Naive thymus-derived CD8-positive, alpha-beta T cell (primary cell): ENCODE results near the gene PFKFB3. TPM values are rescaled to one million over a fixed set of nuclear protein-coding genes. Genes with fewer than 3 reads are reported as not detected.
A peak's percentile ranks its signal among the peaks of the same experiment; 100 is the strongest.
"Not testable (repeated sequence)": the region's sequence is repeated elsewhere in the genome, so short reads cannot be mapped to it uniquely, and the experiment has no call there.

Experiments used
- ATAC-seq, 2 donors: fragments of 150-1000 bp; cut with Tn5 transposase in 1 of 2; sonication (Bioruptor Pico), chemical (Tn5 transposase) in 1 of 2; 1 replicate in 1 of 2; 2 replicates in 1 of 2; pipeline ENCODE4 v1.10.0; 2021; ENCODE audit warnings: mild to moderate bottlenecking in 2 of 2, moderate library complexity in 2 of 2
- POLR2A ChIA-PET: fragments of 350-600 bp; sonication (Branson Sonifier 250); formaldehyde crosslinking; loops from one replicate; lab custom pipeline; 2021; ENCODE audit warnings: antibody characterized with exemption; lab: Charles Lee
- DNase-seq, 10 donors: peaks; one replicate each; pipeline versions ENCODE4 v3.0.0 to v3.0.0-alpha.2; 2020 to 2022
- H3K27ac Mint-ChIP-seq, 10 donors: one replicate each; pipeline ENCODE4 v1.8.0; 2020 to 2022; ENCODE audit warnings: mild to moderate bottlenecking in 10 of 10, mixed read lengths in 10 of 10, moderate library complexity in 4 of 10, inconsistent platforms in 1 of 10
- H3K27me3 Mint-ChIP-seq, 5 donors: one replicate each; pipeline ENCODE4 v1.8.0; 2021 to 2022; ENCODE audit warnings: mixed read lengths in 5 of 5
- H3K36me3 Mint-ChIP-seq, 3 donors: one replicate each; pipeline ENCODE4 v1.8.0; 2020 to 2022; ENCODE audit warnings: mixed read lengths in 3 of 3, mild to moderate bottlenecking in 2 of 3, inconsistent platforms in 1 of 3
- H3K4me1 Mint-ChIP-seq, 4 donors: one replicate each; pipeline ENCODE4 v1.8.0; 2021 to 2022; ENCODE audit warnings: mixed read lengths in 4 of 4
- H3K4me3 Mint-ChIP-seq, 10 donors: one replicate each; pipeline ENCODE4 v1.8.0; 2020 to 2022; ENCODE audit warnings: mild to moderate bottlenecking in 10 of 10, mixed read lengths in 10 of 10, moderate library complexity in 6 of 10, inconsistent platforms in 1 of 10
- H3K9me3 Mint-ChIP-seq, 9 donors: one replicate each; pipeline ENCODE4 v1.8.0; 2020 to 2022; ENCODE audit warnings: mixed read lengths in 9 of 9, mild to moderate bottlenecking in 3 of 9, inconsistent platforms in 1 of 9, moderate library complexity in 1 of 9
- polyA plus RNA-seq, 3 donors: library from polyadenylated mRNA; unstranded; fragments of 300-500 nt; fragmentation: Illumina TruSeq; gene quantifications; one replicate each; pipeline ENCODE4 v1.2.3, GENCODE V29; 2021
- total RNA-seq, 8 experiments: library from RNA in 2 of 8; stranded (reverse) in 2 of 8; gene quantifications; one replicate each; pipeline ENCODE4 v1.2.3 and lab custom pipeline; 2021 to 2026

Gene PFKFB3
- total and polyA plus RNA-seq, 5 experiments from 2014 or later: 1.6 to 79.4 (median 7.1) TPM

DNA sequence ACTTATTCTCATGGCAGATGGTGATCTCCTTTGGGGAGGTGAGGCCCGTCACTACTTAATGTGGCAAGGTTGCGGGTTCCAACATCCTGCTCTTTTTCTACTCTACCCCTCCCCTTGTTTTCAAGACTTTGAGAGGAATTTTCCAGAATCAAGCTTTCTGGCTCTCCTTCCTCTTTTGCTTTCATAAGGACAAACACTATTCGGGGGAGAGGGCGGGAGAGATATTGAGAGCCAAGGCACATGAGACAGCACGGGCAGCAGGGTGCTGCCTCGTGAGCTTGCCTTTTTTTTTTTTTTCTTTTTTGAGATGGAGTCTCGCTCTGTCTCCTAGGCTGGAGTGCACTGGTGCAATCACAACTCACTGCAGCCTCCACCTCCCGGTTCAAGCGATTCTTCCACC lies 6.9 kb upstream of the PFKFB3 start:
- Mint-ChIP-seq H3K36me3 (peaks cover 0 to 4% (median 0%) of the 10 kb centered on the region in 3 donors), H3K4me1 (peaks cover 16 to 58% (median 35%) of the 10 kb centered on the region in 4 donors), H3K27me3 (no peaks in the 10 kb centered on the region), H3K4me3 (peak overlapping the region in 1 of 10 donors; percentile 24), H3K27ac (peak overlapping the region in 4 of 10 donors; percentile 16 to 54 (median 41)), H3K9me3 (no peaks in the 10 kb centered on the region)
- ATAC-seq (no peak), DNase-seq (no peak)
- POLR2A ChIA-PET: interaction anchor here (0.6 to 1.2 kb wide), 4 partner anchors 19 to 1202 kb away, joined by 3 to 4 read pairs (median 3); no protein-coding TSS in a partner anchor

- not testable (repeated sequence) for H3K27me3 Mint-ChIP-seq, H3K36me3 Mint-ChIP-seq, DNase-seq, H3K9me3 Mint-ChIP-seq, ATAC-seq
- POLR2A ChIA-PET: interaction anchor here (0.6 kb wide), 1 partner anchor 108 kb away, joined by 3 read pairs; no protein-coding TSS in a partner anchor
- Mint-ChIP-seq H3K4me1 (peaks cover 16 to 58% (median 32%) of the 10 kb centered on the region in 4 donors), H3K4me3 (peak overlapping the region in 1 of 10 donors; percentile 35), H3K27ac (peak overlapping the region in 2 of 10 donors; percentile 13 to 34)
Observed at GRCh38 chr10:6196524-6196923, 6.2 kb upstream of the PFKFB3 start.

DNA sequence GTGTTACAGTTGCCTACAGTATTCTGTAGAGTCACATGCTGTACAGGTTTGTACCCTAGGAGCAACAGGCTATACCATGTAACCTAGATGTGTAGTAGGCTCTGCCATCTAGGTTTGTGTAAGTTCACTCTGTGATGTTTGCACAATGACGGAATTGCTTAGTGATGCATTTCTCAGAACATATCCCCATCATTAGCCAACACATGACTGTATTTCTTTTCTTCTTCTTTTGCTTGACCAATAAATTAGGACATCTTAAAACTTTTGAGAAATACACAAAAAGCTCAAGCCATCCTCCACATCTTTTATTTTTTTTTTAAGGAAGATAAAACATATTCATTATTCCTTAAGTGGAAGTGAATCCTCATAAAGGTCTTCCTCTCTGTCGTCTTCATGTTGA lies 5.4 kb upstream of the PFKFB3 start:
- peak overlapping the region in 3 of 10 donors; percentile 11 to 24 (median 11) for H3K27ac Mint-ChIP-seq
- POLR2A ChIA-PET: no interaction called here
- H3K9me3 Mint-ChIP-seq: no peaks in the 10 kb centered on the region
- no peaks in the 10 kb centered on the region for H3K36me3 Mint-ChIP-seq
- no peak for ATAC-seq
- DNase-seq: no peak
- H3K4me1 Mint-ChIP-seq: peaks cover 12 to 58% (median 31%) of the 10 kb centered on the region in 4 donors
- no peak overlapping the region for H3K4me3 Mint-ChIP-seq
- H3K27me3 Mint-ChIP-seq: no peaks in the 10 kb centered on the region

DNA sequence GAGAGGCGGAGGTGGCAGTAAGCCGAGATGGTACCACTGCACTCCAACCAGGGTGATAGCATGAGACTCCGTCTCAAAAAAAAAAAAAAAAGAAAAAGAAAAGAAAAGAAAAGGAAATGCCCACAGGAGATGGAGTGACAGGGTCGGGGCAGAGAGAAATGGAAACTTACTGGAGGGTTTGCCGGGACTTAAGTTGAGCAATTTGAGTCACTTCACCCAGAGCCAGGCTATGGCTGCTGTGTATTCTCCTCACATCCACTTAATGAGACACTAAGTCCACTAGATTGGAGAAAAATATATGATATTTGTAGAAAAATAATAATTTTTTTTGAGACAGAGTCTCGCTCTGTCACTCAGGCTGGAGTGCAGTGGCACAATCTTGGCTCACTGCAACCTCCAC lies 4.6 kb upstream of the PFKFB3 start:
- ATAC-seq (no peak), DNase-seq (no peak)
- Mint-ChIP-seq H3K9me3 (no peaks in the 10 kb centered on the region), H3K27ac (peak overlapping the region in 1 of 10 donors; percentile 52), H3K4me1 (peaks cover 10 to 57% (median 28%) of the 10 kb centered on the region in 4 donors), H3K36me3 (no peaks in the 10 kb centered on the region), H3K27me3 (no peaks in the 10 kb centered on the region), H3K4me3 (no peak overlapping the region)
- POLR2A ChIA-PET: no interaction called here

- Mint-ChIP-seq H3K9me3 (no peaks in the 10 kb centered on the region), H3K4me1 (peaks cover 9 to 53% (median 28%) of the 10 kb centered on the region in 4 donors), H3K27ac (peak overlapping the region in 6 of 10 donors; percentile 0 to 53 (median 38)), H3K36me3 (no peaks in the 10 kb centered on the region), H3K27me3 (no peaks in the 10 kb centered on the region), H3K4me3 (peak overlapping the region in 3 of 10 donors; percentile 46 to 82 (median 79))
- DNase-seq: no peak
- POLR2A ChIA-PET: interaction anchor here (0.6 to 5.4 kb wide), 5 partner anchors 16 to 202 kb away, joined by 3 to 97 read pairs (median 61); no protein-coding TSS in a partner anchor
- no peak for ATAC-seq
Observed at GRCh38 chr10:6199131-6199733, 3.5 kb upstream of the PFKFB3 start.

DNA sequence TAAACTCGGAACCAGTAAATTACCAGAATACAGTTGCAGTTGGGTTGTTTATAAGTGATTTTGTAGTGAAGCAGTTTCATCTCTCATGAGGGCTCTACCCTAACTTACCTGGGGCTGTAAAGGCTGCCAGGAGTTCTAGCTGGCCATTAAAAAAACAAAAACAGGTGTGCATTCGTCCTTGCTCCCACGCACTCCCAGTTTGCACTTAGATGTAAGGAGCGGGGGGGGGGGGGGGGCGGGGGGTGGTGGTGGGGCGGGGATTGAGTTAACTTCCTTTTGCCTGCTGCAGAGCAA lies 2.3 kb upstream of the PFKFB3 start:
- H3K4me3 Mint-ChIP-seq: peak overlapping the region; percentile 79 to 91 (median 84)
- H3K27ac Mint-ChIP-seq: peak overlapping the region in 9 of 10 donors; percentile 4 to 89 (median 71)
- peaks cover 11 to 46% (median 33%) of the 10 kb centered on the region in 4 donors for H3K4me1 Mint-ChIP-seq
- DNase-seq (no peak), ATAC-seq (no peak)
- no peaks in the 10 kb centered on the region for H3K36me3 Mint-ChIP-seq
- H3K9me3 Mint-ChIP-seq: no peaks in the 10 kb centered on the region
- no peaks in the 10 kb centered on the region for H3K27me3 Mint-ChIP-seq
- POLR2A ChIA-PET: interaction anchor here (0.6 to 6.1 kb wide), 10 partner anchors 24 to 201 kb away, joined by 3 to 97 read pairs (median 19); no protein-coding TSS in a partner anchor

GRCh38 chr10:6200734-6201515 lies 1.8 kb upstream of the PFKFB3 start:
- peak in 8 of 10 donors; percentile 8 to 71 (median 43) for DNase-seq
- Mint-ChIP-seq H3K9me3 (no peaks in the 10 kb centered on the region), H3K4me1 (peaks cover 11 to 40% (median 28%) of the 10 kb centered on the region in 4 donors), H3K27ac (peak overlapping the region in 9 of 10 donors; percentile 4 to 89 (median 81)), H3K36me3 (no peaks in the 10 kb centered on the region), H3K27me3 (no peaks in the 10 kb centered on the region), H3K4me3 (peak overlapping the region; percentile 79 to 91 (median 84))
- peak; percentile 8 to 15 for ATAC-seq
- POLR2A ChIA-PET: interaction anchor here (0.6 to 6.1 kb wide), 15 partner anchors 9 to 209 kb away, joined by 3 to 97 read pairs (median 10); no protein-coding TSS in a partner anchor

DNA sequence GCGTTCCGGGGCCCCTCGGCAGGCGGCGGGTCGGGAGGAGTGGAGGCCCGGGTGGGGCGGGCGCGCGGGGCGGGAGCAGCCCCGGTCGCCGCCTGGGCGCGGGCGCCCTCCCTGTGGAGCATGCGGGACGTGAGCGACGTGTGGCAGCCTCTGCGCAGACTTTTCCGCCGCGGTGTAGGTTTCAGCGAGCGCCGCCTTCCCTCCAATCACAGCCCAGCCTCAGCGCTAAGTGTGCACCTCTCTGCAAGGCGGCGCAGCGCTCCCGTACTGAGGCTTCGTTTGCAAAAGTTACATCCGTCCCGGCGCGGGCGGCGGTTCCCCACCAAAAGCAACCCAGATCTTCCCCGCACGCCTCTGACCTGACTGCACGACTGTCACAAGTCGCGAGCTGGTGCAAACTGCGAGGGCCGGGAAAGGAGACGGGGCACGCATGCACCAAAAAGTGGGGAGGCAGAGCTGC lies 1.2 kb upstream of the PFKFB3 start:
- H3K4me3 Mint-ChIP-seq: peak overlapping the region; percentile 86 to 97 (median 95)
- H3K36me3 Mint-ChIP-seq: no peaks in the 10 kb centered on the region
- H3K27ac Mint-ChIP-seq: peak overlapping the region; percentile 72 to 97 (median 93)
- no peaks in the 10 kb centered on the region for H3K9me3 Mint-ChIP-seq
- DNase-seq (peak; percentile 66 to 89 (median 78)), ATAC-seq (peak; percentile 73 to 80)
- H3K4me1 Mint-ChIP-seq: peaks cover 11 to 34% (median 24%) of the 10 kb centered on the region in 4 donors
- H3K27me3 Mint-ChIP-seq: no peaks in the 10 kb centered on the region
- POLR2A ChIA-PET: interaction anchor here (0.9 to 6.1 kb wide), 18 partner anchors 10 to 208 kb away, joined by 3 to 97 read pairs (median 8); no protein-coding TSS in a partner anchor

DNA sequence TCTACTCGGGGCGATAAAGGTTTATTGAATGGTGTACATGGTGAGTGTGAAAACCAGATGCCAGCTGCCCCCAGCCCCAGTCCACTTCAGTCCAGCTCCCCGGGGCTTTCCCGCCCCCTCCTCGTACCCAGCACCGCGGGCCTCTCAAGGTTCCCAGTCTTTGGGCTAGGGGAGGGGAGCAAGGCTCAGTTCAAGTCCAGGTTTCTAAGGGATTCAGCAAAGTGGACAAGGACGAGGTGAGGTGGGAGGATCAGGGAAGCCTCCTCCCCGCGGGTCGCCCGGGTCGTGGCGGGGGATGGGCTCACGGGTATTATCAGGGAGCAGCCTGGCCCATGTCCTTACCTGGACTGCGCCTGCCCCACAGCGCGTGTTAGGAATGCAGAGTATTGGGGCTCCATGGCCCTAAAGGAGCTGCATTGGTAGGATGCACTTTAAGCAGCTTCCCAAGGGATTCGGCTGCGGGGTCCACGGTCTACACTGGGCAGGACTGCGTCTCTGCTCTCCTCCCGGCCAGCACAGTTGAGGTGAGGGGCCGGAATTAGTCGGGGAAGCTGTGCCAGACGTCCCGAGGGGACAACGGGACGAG lies 541 bp upstream of the PFKFB3 start:
- POLR2A ChIA-PET: interaction anchor here (0.5 to 6.1 kb wide), 32 partner anchors 10 to 377 kb away, joined by 3 to 97 read pairs (median 4); partner anchors contain the start of genes ANKRD16 and FBH1
- Mint-ChIP-seq H3K36me3 (no peaks in the 10 kb centered on the region), H3K9me3 (no peaks in the 10 kb centered on the region), H3K4me1 (peaks cover 11 to 32% (median 24%) of the 10 kb centered on the region in 4 donors), H3K27ac (peak overlapping the region; percentile 72 to 97 (median 93)), H3K4me3 (peak overlapping the region; percentile 86 to 97 (median 95)), H3K27me3 (no peaks in the 10 kb centered on the region)
- DNase-seq (peak in 1 of 10 donors; percentile 3), ATAC-seq (peak in 1 of 2 donors; percentile 0)

GRCh38 chr10:6203331-6204062 lies 765 bp downstream of the PFKFB3 start:
- no peaks in the 10 kb centered on the region for H3K9me3 Mint-ChIP-seq
- POLR2A ChIA-PET: interaction anchor here (0.5 to 6.1 kb wide), 16 partner anchors 30 to 206 kb away, joined by 3 to 97 read pairs (median 6); no protein-coding TSS in a partner anchor
- no peaks in the 10 kb centered on the region for H3K36me3 Mint-ChIP-seq
- ATAC-seq: peak; percentile 32 to 42
- H3K4me1 Mint-ChIP-seq: peaks cover 11 to 32% (median 31%) of the 10 kb centered on the region in 4 donors
- H3K27ac Mint-ChIP-seq: peak overlapping the region; percentile 73 to 95 (median 90)
- H3K27me3 Mint-ChIP-seq: no peaks in the 10 kb centered on the region
- peak in 9 of 10 donors; percentile 19 to 79 (median 46) for DNase-seq
- H3K4me3 Mint-ChIP-seq: peak overlapping the region; percentile 86 to 99 (median 96)

DNA sequence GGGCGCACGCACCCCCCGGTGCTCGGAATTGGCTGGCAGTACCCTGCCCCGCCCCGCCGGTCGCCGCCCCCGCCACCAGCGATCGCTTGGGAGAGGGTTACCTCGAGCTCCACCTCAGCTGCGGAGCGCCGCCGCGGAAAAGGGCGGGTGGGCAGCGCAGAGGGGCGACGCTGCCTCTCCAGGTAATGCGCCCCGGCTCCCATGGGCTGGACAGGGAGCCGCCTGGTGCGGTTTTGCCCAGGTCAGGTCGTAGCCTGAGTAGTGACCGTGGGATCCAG lies 1.3 kb downstream of the PFKFB3 start:
- peak overlapping the region; percentile 56 to 99 (median 92) for H3K4me3 Mint-ChIP-seq
- DNase-seq (peak in 8 of 10 donors; percentile 30 to 74 (median 42)), ATAC-seq (peak in 1 of 2 donors; percentile 25)
- peak overlapping the region in 3 of 10 donors; percentile 82 to 91 (median 85) for H3K27ac Mint-ChIP-seq
- H3K36me3 Mint-ChIP-seq: no peaks in the 10 kb centered on the region
- H3K27me3 Mint-ChIP-seq: no peaks in the 10 kb centered on the region
- H3K9me3 Mint-ChIP-seq: no peaks in the 10 kb centered on the region
- POLR2A ChIA-PET: interaction anchor here (0.5 to 6.1 kb wide), 5 partner anchors 31 to 181 kb away, joined by 3 to 65 read pairs (median 4); no protein-coding TSS in a partner anchor
- H3K4me1 Mint-ChIP-seq: peaks cover 11 to 36% (median 31%) of the 10 kb centered on the region in 4 donors
